Measurements from ENCODE around the gene A2M. TPM values are rescaled to one million over a fixed set of nuclear protein-coding genes. Genes with fewer than 3 reads are reported as not detected.

A2M gene
- total RNA-seq, 2 donors from 2014 or later = 0.66 TPM; not detected in 1

DNA sequence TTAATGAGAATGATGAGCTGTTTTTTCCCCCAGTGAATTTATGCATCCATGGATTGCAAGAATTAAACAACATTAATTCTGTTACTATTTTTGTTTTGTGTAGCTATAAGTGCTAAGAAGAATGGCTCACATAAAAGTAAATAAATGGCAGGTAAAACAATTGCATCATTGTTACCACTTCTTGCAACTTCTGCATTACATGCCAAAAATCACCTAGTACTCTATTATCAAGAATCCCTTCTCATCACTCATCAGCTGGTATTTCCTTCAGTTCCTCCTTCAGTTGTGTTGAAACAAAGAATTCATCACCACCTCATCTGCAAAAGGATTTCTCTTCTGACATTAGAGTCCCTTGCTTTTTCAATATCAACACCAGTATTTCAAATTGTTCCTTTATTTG is 773 bp downstream of the A2M start:
- Mint-ChIP-seq H3K36me3 (ENCODE audit: low read depth) (no peaks in the 10 kb centered on the region), H3K27ac (no peak overlapping the region), H3K9me3 (no peaks in the 10 kb centered on the region), H3K4me3 (no peak overlapping the region), H3K4me1 (no peaks in the 10 kb centered on the region), H3K27me3 (ENCODE audit: insufficient read depth) (peaks cover 4% of the 10 kb centered on the region)
- TF ChIP-seq, protein P1, sequence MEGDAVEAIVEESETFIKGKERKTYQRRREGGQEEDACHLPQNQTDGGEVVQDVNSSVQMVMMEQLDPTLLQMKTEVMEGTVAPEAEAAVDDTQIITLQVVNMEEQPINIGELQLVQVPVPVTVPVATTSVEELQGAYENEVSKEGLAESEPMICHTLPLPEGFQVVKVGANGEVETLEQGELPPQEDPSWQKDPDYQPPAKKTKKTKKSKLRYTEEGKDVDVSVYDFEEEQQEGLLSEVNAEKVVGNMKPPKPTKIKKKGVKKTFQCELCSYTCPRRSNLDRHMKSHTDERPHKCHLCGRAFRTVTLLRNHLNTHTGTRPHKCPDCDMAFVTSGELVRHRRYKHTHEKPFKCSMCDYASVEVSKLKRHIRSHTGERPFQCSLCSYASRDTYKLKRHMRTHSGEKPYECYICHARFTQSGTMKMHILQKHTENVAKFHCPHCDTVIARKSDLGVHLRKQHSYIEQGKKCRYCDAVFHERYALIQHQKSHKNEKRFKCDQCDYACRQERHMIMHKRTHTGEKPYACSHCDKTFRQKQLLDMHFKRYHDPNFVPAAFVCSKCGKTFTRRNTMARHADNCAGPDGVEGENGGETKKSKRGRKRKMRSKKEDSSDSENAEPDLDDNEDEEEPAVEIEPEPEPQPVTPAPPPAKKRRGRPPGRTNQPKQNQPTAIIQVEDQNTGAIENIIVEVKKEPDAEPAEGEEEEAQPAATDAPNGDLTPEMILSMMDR (conservative IDR thresholded peaks at IDR 0.05) = no peak
- no peak for DNase-seq
- Histone ChIP-seq H3K36me3 (ENCODE audit: control insufficient read depth, insufficient read depth, low read length) (no peaks in the 10 kb centered on the region), H3K4me3 (ENCODE audit: low read length) (no peak overlapping the region), H3K9me3 (ENCODE audit: control insufficient read depth, low read length) (no peaks in the 10 kb centered on the region), H3K9ac (ENCODE audit: extremely low read depth, low read length, poor library complexity, severe bottlenecking) (no peak overlapping the region), H3K27me3 (ENCODE audit: control insufficient read depth, insufficient read depth, low read length, poor library complexity, severe bottlenecking) (no peaks in the 10 kb centered on the region), H3K4me1 (ENCODE audit: control insufficient read depth, insufficient read depth, low read length) (no peaks in the 10 kb centered on the region), H3K27ac (ENCODE audit: low read depth, low read length) (no peak overlapping the region)

DNA sequence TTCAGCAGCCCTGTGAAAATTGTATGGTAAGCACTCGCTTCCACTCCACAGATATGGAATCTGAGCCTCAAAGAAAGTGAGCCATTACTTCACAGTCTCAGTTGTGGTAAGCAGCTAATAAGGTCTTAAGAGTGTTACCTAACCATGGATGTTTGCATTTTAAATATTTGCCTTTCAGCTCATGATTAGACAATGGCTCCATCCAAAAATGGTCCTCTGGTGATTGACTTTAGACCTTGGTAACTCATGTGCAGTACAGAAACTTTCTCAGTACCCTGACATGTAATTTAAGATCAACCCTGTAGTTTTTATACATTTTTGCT is 1.8 kb downstream of the A2M start:
- Histone ChIP-seq H3K4me1 (ENCODE audit: control insufficient read depth, insufficient read depth, low read length) (no peaks in the 10 kb centered on the region), H3K4me3 (ENCODE audit: low read length) (no peak overlapping the region), H3K27me3 (ENCODE audit: control insufficient read depth, insufficient read depth, low read length, poor library complexity, severe bottlenecking) (no peaks in the 10 kb centered on the region), H3K36me3 (ENCODE audit: control insufficient read depth, insufficient read depth, low read length) (no peaks in the 10 kb centered on the region), H3K9ac (ENCODE audit: extremely low read depth, low read length, poor library complexity, severe bottlenecking) (no peak overlapping the region), H3K27ac (ENCODE audit: low read depth, low read length) (no peak overlapping the region), H3K9me3 (ENCODE audit: control insufficient read depth, low read length) (no peaks in the 10 kb centered on the region)
- no peaks in the 10 kb centered on the region for H3K9me3 Mint-ChIP-seq
- 96 to 100% methylated on average over 1 of the region's 1 CpG for WGBS, 2 experiments (ENCODE audit: insufficient coverage in 1 of 2, insufficient read length in 1 of 2)
- TF ChIP-seq, protein P1 (conservative IDR thresholded peaks at IDR 0.05) = no peak
- H3K4me3 Mint-ChIP-seq = no peak overlapping the region
- H3K4me1 Mint-ChIP-seq = no peaks in the 10 kb centered on the region
- H3K27me3 Mint-ChIP-seq (ENCODE audit: insufficient read depth) = peaks cover 4% of the 10 kb centered on the region
- no peak for DNase-seq
- H3K36me3 Mint-ChIP-seq (ENCODE audit: low read depth) = no peaks in the 10 kb centered on the region
- no peak overlapping the region for H3K27ac Mint-ChIP-seq

DNA sequence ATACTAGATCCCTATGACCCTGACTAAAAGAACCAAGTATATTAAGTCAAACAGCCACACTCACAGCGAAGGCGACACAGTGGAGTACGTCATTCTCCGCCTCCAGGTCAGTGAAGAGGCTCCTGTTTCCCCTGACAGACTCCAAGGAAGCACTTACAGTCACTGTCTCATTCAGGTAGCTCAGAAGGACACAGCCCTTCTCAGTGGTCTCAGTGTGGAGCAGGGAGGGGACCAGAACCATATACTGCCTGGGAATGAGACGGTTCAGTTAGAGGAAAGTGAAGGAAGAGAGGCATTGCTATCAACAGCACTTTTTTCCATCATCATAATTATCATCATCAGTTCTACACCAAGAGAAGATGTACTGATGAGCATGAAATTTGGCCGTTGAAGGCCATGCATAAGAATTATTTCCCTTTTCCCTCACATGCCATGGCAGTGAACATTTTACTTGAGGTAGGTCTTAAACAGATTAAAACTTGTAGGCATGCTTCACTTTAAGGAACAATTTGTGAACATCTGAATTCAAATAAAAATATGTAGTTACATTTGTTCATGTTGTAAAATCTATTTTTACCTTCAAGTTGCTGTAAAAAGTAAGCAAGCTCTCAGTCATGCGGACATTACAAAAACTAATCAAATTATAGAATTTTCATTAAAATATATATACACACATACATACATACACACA is 2.3 kb downstream of the A2M start:
- Histone ChIP-seq H3K36me3 (ENCODE audit: control insufficient read depth, insufficient read depth, low read length) (no peaks in the 10 kb centered on the region), H3K4me3 (ENCODE audit: low read length) (no peak overlapping the region), H3K4me1 (ENCODE audit: control insufficient read depth, insufficient read depth, low read length) (no peaks in the 10 kb centered on the region), H3K27ac (ENCODE audit: low read depth, low read length) (no peak overlapping the region), H3K9ac (ENCODE audit: extremely low read depth, low read length, poor library complexity, severe bottlenecking) (no peak overlapping the region), H3K27me3 (ENCODE audit: control insufficient read depth, insufficient read depth, low read length, poor library complexity, severe bottlenecking) (no peaks in the 10 kb centered on the region), H3K9me3 (ENCODE audit: control insufficient read depth, low read length) (no peaks in the 10 kb centered on the region)
- H3K9me3 Mint-ChIP-seq = no peaks in the 10 kb centered on the region
- no peaks in the 10 kb centered on the region for H3K36me3 Mint-ChIP-seq (ENCODE audit: low read depth)
- H3K27ac Mint-ChIP-seq = no peak overlapping the region
- peaks cover 4% of the 10 kb centered on the region for H3K27me3 Mint-ChIP-seq (ENCODE audit: insufficient read depth)
- H3K4me3 Mint-ChIP-seq = no peak overlapping the region
- DNase-seq = no peak
- TF ChIP-seq, protein P1 (conservative IDR thresholded peaks at IDR 0.05) = no peak
- no peaks in the 10 kb centered on the region for H3K4me1 Mint-ChIP-seq
- 73 to 100% methylated on average over 1 to 6 of the region's 7 CpGs for WGBS, 2 experiments (ENCODE audit: insufficient coverage in 1 of 2, insufficient read length in 1 of 2)

Measured in endodermal cell (in vitro differentiated cells).